Endometrial microvascular endothelial cells (primary cell): ENCODE results near the gene FOXJ1. TPM values are rescaled to one million over a fixed set of nuclear protein-coding genes. Genes with fewer than 3 reads are reported as not detected.

Experiments
- total RNA-seq: library from RNA; depleted of rRNA; stranded (reverse); fragments of >200 nt; gene quantifications from one replicate; pipeline ENCODE4 v1.2.3, GENCODE V29; 2015; ENCODE audit errors: inconsistent ontology term

The FOXJ1 gene
- total RNA-seq, 1 donor from 2014 or later: not detected

Other genes with a start within 250 kb of the FOXJ1 start
- gene TRIM65, start 244.3 kb downstream of the FOXJ1 start, total RNA-seq: 26.3 TPM
- gene MRPL38, start 236.4 kb downstream of the FOXJ1 start, total RNA-seq: 44.7 TPM
- gene FBF1, start 200.2 kb downstream of the FOXJ1 start, total RNA-seq: 6.8 TPM
- gene ACOX1, start 162.1 kb downstream of the FOXJ1 start, total RNA-seq: 41.9 TPM
- gene TEN1, start 162.0 kb downstream of the FOXJ1 start, total RNA-seq: 17.7 TPM
- gene CDK3, start 140.4 kb downstream of the FOXJ1 start, total RNA-seq: 1.3 TPM
- not detected for gene EVPL, start 113.9 kb downstream of the FOXJ1 start, total RNA-seq
- gene SRP68, start 68.7 kb downstream of the FOXJ1 start, total RNA-seq: 42.7 TPM
- not detected for gene GALR2, start 66.5 kb downstream of the FOXJ1 start, total RNA-seq
- not detected for gene ZACN, start 62.1 kb downstream of the FOXJ1 start, total RNA-seq
- 70.9 TPM for gene EXOC7, start 37.5 kb downstream of the FOXJ1 start, total RNA-seq
- not detected for gene RNF157, start 99.2 kb upstream of the FOXJ1 start, total RNA-seq
- gene UBALD2, start 124.1 kb upstream of the FOXJ1 start, total RNA-seq: 7.1 TPM
- 2.1 TPM for gene QRICH2, start 167.0 kb upstream of the FOXJ1 start, total RNA-seq
- gene PRPSAP1, start 212.7 kb upstream of the FOXJ1 start, total RNA-seq: 70.8 TPM
- gene SPHK1, start 243.4 kb upstream of the FOXJ1 start, total RNA-seq: 121 TPM